Neuron (in vitro differentiated cells): Measurements from ENCODE around the gene MUC2.

Source experiments
- H2AFZ ChIP-seq: one replicate; pipeline ENCODE4 v1.6.1; 2013; ENCODE audit warnings: low read depth, mild to moderate bottlenecking, inconsistent platforms, low read length, moderate library complexity
- H3K27me3 ChIP-seq: one replicate; pipeline ENCODE4 v1.6.1; 2013; ENCODE audit warnings: low read length; ENCODE audit not compliant: insufficient read depth
- H3K36me3 ChIP-seq: one replicate; pipeline ENCODE4 v1.6.1; 2013; ENCODE audit warnings: low read length; ENCODE audit not compliant: insufficient read depth
- H3K4me1 ChIP-seq: one replicate; pipeline ENCODE4 v1.6.1; 2013; ENCODE audit warnings: low read length; ENCODE audit not compliant: insufficient read depth
- H3K4me3 ChIP-seq: 2 replicates; pipeline ENCODE4 v1.5.1; 2013; ENCODE audit warnings: mild to moderate bottlenecking, low read length, moderate library complexity
- H3K9me3 ChIP-seq: one replicate; pipeline ENCODE4 v1.6.1; 2013; ENCODE audit warnings: low read length

The MUC2 gene

DNA sequence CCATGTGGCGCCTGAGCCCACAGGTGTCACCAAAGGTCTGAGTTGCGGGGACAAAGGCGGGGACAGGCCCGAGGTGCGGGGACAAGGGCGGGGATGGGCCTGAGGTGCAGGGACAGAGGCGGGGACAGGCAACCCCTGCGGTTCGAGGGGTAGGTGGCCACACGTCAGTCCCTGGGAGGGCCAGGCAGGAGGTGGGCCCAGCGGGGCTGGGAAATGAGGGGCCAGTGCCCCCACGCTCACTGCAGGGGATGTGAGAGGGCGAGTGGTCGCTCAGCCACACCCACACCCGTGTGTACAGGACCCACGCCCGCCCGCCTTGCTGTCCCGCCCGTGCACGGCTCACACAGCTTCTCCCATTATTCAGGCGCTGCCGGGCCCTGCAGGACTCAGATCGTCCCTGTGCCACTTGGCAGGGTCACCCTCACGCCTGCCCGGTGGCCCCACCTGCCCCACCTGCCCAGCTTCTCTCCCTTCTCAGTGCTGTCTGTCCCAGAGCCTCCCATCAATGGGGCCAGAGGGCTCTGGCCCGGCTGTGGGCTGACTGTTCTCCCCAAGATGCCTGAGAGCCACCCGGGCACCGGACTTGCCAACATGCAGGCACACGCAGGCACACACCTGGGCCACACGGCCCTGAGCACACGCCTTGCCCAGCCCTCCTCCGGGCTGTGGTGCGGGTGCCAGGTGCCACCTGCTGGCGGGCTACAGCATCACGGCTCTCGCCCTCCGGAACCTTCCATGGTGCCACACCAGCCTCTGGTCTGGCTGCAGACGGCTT lies 23.9 kb upstream of the MUC2 start:
- H3K27me3 ChIP-seq = peaks cover 2% of the 10 kb centered on the region
- no peak overlapping the region for H3K4me3 ChIP-seq
- no peaks in the 10 kb centered on the region for H3K36me3 ChIP-seq
- H3K4me1 ChIP-seq = no peaks in the 10 kb centered on the region
- H2AFZ ChIP-seq = no peak overlapping the region
- peaks cover 2% of the 10 kb centered on the region for H3K9me3 ChIP-seq

DNA sequence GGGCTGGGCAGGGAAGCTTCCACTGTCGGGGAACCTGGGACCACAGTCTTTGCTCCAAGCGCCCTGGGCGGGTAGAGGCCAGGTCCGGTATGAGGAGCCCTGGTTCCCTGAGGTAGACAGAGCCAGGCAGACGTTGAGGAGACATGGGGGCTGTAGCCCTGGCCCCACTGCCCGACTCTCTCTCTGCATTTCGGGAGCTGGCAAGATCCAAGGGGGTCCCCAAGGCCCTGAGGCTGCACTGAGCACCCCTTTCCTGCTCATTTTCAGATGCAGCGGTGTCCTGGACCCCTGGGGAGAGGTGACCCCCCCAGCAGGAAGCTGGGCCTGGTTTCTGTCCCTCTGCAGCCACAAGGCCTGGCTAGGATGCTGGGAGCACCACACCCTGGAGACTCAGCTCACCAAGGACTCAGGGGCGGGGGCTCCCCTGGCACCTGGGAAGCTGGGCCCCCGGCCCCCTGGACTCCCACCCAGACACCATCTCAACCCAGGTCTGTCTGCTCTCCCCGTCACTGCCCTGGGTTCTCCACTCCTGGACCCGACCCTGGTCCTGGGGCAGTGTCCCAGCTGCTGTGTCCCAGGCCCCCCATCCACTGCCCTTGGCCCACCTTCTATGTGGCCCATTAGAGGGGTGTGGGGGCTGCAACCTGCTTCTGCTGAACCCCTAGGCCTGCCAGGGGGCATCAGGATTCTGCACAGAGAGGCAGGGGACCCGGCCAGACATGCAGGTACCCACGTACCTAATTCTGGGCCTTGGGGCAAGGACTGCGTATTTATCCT lies 23.1 kb upstream of the MUC2 start:
- H3K27me3 ChIP-seq = peaks cover 2% of the 10 kb centered on the region
- no peaks in the 10 kb centered on the region for H3K4me1 ChIP-seq
- no peak overlapping the region for H3K4me3 ChIP-seq

DNA sequence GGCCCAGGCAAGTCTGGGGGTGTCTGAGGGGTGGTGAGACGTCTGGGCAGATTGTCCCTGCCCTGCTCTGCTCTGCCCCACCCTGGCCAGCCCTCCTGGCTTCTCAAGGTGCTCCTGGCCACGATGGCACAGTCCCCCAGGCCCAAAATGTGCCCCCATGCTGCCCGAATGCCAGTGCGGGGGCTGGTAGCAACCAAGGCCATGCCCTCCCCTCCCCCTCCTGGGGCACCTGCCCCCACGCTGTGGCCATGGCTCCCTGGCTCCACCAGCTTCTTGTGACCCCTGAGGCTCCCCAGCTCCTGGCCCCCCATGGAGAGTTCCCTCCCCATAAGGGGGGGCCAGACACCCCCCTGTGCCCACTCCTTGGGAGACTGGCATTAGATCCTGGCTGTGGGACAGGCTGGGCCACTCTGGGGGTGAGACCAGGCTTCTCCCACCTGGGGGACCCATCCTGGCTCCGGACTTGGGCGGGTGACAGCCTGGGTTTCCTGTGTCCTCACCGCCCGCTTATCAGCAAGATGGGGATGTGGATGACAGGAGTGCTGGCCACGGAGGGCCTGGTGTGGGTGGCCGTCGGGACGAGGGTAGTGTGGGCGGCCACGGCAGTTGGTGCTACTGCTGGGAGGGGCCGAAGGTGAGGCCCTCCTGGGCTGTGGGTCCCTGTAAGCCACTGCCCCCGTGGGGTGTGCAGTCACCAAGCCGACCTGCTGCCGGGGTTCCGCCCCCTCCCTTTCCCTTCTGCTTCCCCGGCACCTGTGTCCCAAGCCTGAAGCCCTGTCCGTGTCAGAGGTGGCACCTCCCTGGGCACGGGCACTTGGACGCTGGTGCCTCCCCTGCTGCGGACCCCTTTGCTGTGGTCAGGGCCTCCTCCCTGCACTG lies 22.3 kb upstream of the MUC2 start:
- H3K27me3 ChIP-seq = peaks cover 2% of the 10 kb centered on the region
- no peak overlapping the region for H3K4me3 ChIP-seq
- H2AFZ ChIP-seq = no peak overlapping the region
- H3K9me3 ChIP-seq = peaks cover 2% of the 10 kb centered on the region
- H3K4me1 ChIP-seq = no peaks in the 10 kb centered on the region
- H3K36me3 ChIP-seq = no peaks in the 10 kb centered on the region

More for the DNA sequence above, 23.1 kb upstream of the MUC2 start:
- H3K9me3 ChIP-seq = peaks cover 2% of the 10 kb centered on the region
- H2AFZ ChIP-seq = no peak overlapping the region
- H3K36me3 ChIP-seq = no peaks in the 10 kb centered on the region

DNA sequence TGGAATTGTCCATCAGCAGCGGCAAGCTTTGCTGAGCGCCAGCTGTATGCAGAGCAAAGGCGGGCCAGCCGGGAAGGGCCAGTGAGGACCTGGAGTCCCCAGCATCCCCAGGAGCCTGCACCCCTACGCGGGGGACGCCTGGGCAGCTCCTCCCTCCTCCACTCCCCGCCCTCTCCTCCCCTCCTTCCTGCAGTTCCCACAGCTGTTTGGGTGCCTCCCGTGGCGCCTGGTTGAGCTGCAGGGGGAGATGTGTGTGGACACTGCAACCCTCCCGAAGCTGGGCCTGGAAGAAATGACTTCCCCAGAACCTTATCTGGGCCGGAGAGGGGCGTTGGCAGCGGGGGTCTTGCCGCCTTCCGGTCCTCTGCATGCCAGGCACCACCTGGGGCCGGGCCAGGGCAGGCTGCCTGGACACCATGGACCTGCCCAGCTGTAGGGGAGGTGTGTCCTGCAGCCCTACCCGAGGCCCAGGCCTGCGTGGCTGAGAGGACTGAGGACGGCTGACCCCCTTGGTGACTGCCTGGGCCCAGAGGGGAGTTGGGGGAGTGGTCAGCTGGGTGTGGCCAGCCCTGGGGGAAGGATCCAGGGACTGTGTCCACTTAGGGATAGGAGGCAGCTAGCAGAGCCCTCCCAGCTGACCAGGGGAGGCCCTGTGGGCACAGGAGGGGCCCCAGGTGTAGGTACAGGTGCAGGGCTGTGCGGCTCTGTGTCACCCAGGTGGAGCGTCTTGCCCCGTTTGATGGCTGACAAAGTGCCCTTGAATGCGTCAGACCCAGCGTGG lies 21.4 kb upstream of the MUC2 start:
- peaks cover 2% of the 10 kb centered on the region for H3K9me3 ChIP-seq

GRCh38 chr11:1054143-1055108 lies 20.2 kb upstream of the MUC2 start:
- Histone ChIP-seq H3K27me3 (no peaks in the 10 kb centered on the region), H3K36me3 (no peaks in the 10 kb centered on the region), H3K4me1 (no peaks in the 10 kb centered on the region), H3K9me3 (peaks cover 2% of the 10 kb centered on the region), H3K4me3 (no peak overlapping the region), H2AFZ (no peak overlapping the region)

More for the DNA sequence above, 21.4 kb upstream of the MUC2 start:
- Histone ChIP-seq H3K36me3 (no peaks in the 10 kb centered on the region), H3K4me1 (no peaks in the 10 kb centered on the region), H3K4me3 (no peak overlapping the region), H3K27me3 (peaks cover 1% of the 10 kb centered on the region), H2AFZ (no peak overlapping the region)

GRCh38 chr11:1055109-1055703 lies 19.5 kb upstream of the MUC2 start:
- Histone ChIP-seq H3K4me1 (no peaks in the 10 kb centered on the region), H2AFZ (no peak overlapping the region), H3K9me3 (peaks cover 2% of the 10 kb centered on the region), H3K4me3 (no peak overlapping the region), H3K27me3 (no peaks in the 10 kb centered on the region), H3K36me3 (no peaks in the 10 kb centered on the region)

- H3K36me3 ChIP-seq = no peaks in the 10 kb centered on the region
Observed at GRCh38 chr11:1055990-1056771, 18.5 kb upstream of the MUC2 start.

DNA sequence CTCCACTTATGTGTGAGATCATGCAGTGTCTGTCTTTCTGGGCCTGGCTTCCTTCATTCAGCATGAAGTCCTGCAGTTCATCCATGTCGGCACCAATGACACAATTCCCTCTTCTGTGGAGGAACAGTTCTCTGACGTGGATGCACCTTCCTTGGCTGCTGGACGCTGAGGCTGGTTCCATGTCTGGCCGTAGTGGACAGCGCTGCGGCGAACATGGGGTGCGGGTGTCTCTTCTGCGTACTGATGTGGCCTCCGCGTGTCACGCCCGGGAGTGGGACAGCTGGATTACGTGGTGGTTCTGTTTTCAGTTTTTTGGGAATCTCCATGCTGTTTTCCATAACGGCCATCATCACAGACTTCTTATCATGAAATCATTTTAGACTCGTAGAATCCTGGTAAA lies 16.9 kb upstream of the MUC2 start:
- Histone ChIP-seq H3K4me3 (no peak overlapping the region), H3K9me3 (peaks cover 4% of the 10 kb centered on the region), H2AFZ (no peak overlapping the region), H3K27me3 (no peaks in the 10 kb centered on the region), H3K36me3 (no peaks in the 10 kb centered on the region), H3K4me1 (no peaks in the 10 kb centered on the region)

More at GRCh38 chr11:1055990-1056771, 18.5 kb upstream of the MUC2 start:
- Histone ChIP-seq H2AFZ (no peak overlapping the region), H3K9me3 (peaks cover 2% of the 10 kb centered on the region), H3K27me3 (no peaks in the 10 kb centered on the region), H3K4me3 (no peak overlapping the region), H3K4me1 (no peaks in the 10 kb centered on the region)

GRCh38 chr11:1059759-1060158 lies 14.9 kb upstream of the MUC2 start:
- Histone ChIP-seq H3K4me3 (no peak overlapping the region), H3K9me3 (peaks cover 4% of the 10 kb centered on the region), H2AFZ (no peak overlapping the region), H3K36me3 (no peaks in the 10 kb centered on the region), H3K4me1 (no peaks in the 10 kb centered on the region), H3K27me3 (no peaks in the 10 kb centered on the region)

DNA sequence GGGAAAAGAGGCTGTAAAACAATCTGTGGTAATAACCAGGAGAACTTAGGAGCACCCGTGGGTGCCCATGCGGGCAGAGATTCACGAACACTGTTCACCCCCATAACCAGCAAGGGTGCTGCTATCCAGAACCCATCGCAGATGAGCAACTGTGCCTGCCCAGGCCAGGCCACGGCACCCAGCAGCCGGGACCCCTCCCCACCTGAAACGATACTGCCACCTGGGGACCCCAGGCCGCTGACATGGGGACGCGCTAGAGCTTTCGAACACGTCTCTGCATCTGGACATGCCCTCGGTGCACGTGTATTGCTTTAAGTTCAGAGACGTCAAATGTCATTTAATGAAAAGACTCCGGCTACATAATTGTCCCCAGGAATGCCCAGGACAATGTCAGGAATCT lies 14.3 kb upstream of the MUC2 start:
- Histone ChIP-seq H3K27me3 (no peaks in the 10 kb centered on the region), H2AFZ (no peak overlapping the region), H3K36me3 (no peaks in the 10 kb centered on the region), H3K9me3 (peaks cover 4% of the 10 kb centered on the region), H3K4me3 (no peak overlapping the region), H3K4me1 (no peaks in the 10 kb centered on the region)
